H4 (cell line): ENCODE data around the gene BDH1. TPM values are rescaled to one million over a fixed set of nuclear protein-coding genes. Genes with fewer than 3 reads are reported as not detected.
"Not testable (repeated sequence)": the region's sequence is repeated elsewhere in the genome, so short reads cannot be mapped to it uniquely, and the experiment has no call there.

Experiments used
- DNase-seq: peaks from one replicate; pipeline ENCODE4 v3.0.0-alpha.2; 2015; ENCODE audit warnings: low spot score
- total RNA-seq: library from RNA; depleted of rRNA; stranded (reverse); fragments of >200 nt; shearing (Covaris generic); gene quantifications from 2 replicates; pipeline ENCODE4 v1.2.3, GENCODE V29; 2014

The BDH1 gene
- total RNA-seq, 1 experiment from 2014 or later: 4.9 TPM

GRCh38 chr3:197520311-197521276 is 35.2 kb downstream of the BDH1 start:
- DNase-seq: no peak

DNA sequence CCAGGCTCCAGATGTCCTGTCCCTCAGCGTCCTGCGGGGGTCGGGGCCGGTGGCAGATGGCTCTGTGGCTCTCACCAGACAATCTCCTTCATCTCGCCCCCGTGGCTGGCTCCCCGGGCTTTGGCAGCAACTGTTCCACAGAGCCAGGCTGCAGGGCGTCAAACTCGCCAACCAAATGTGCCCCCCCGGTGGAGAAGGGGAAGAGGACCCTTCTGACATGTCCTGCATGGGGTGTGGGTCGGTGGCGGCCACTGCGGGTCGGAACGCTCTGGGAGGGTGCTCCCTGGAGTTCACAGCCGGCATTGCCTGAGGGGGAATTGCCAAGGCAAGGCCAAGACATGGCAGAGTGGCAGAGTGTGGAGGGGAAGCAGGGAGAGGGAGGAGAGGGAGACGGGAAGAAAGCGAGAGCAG is 36.0 kb downstream of the BDH1 start:
- no peak for DNase-seq

GRCh38 chr3:197518881-197519421 is 36.8 kb downstream of the BDH1 start:
- no peak for DNase-seq

- not testable (repeated sequence) for DNase-seq
Measured at GRCh38 chr3:197517922-197518683, 37.7 kb downstream of the BDH1 start.

DNA sequence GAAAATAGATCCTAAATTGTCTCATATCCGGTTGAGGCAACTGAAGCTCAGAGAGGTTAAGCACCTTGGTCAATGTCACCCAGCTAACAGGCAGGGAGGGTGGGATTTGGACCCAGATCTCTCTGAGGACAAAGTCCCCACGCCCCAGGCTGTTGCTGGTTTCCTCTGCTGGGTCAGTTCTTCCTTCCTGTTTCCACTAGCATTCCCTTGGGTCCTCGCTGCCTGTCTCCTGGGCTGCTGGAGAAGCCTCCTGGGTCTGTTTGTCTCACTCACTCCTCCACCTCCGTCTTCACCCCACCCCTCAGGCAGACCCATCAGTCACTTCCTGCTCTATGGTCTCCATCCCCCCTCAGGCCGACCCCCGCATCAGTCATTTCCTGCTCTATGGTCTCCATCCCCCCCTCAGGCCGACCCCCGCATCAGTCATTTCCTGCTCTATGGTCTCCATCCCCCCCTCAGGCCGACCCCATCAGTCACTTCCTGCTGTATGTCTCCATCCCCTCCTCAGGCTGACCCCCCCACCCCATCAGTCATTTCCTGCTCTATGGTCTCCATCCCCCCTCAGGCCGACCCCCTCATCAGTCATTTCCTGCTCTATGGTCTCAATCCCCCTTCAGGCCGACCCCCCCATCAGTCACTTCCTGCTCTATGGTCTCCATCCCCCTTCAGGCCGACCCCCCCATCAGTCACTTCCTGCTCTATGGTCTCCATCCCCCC is 38.7 kb downstream of the BDH1 start:
- DNase-seq: not testable (repeated sequence)

- DNase-seq: peak; percentile 89
Measured at GRCh38 chr3:197516517-197516889, 39.3 kb downstream of the BDH1 start.

DNA sequence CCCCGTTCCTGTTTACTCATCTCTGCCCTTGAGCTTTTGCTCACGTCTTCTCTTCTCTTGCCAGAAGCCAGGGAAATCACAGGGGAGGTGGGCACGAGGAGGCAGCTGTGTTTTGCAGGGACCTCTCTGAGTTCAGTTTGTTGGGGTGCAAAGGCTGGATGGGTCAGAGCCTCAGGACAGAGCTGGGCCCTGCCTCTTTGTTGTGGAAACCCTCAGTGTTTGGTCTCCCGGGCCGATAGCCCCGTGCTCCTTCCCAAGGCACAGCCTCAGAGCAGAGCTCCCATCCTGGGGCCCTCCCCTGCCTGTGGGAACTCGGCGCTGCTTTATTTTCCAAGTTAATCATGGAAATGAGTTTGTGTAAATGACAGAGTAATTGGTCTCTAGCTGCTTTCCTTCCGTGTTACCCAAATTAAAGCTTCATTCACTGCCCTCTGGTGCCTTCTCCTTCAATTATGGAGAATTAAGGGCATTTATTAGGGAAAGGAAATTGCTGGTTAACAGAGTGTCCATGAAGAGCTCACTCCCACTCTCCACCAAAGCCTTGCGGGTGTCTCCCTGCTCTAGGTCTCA is 40.9 kb downstream of the BDH1 start:
- DNase-seq: no peak

DNA sequence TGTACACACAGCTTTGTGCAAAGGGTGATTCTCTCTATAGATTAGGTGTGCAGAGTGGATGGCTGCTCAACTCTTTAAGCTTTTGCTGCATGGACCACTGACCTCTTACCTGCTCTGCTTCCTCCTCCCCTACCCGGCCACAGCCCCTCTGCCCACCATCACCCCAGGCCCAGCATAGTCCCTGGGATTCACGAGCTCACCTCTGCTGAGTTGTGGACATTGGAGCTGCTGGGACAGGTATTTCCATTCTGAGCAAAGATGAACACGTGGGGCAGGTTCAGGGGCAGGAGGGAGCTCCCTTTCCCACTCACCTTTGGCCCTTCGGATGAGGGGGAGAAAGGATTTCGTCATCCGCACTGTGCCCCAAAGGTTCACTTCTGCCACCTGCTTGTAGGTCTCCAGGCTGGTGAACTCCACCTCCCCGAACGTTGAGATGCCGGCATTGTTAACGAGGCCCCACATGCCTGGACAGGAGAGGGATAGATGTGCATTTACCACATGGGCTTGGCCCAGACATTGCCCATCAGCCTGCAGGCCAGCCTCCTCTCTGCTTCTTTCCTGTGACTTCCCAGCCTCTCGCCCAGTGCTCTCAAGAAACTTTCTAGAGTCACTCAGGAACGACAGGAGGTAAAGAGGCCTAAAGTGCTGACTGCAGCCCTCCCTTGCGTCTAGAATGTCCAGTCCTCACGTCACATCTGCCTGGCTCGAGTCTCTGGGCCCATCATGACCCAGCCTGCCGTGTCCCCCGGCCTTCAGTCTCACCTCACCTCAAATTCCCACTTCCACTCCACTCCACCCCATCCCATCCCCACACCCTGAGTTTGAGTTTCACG is 41.6 kb downstream of the BDH1 start:
- no peak for DNase-seq

- DNase-seq: no peak
Measured at GRCh38 chr3:197512691-197513571, 42.8 kb downstream of the BDH1 start.

GRCh38 chr3:197511853-197512635 is 43.7 kb downstream of the BDH1 start:
- DNase-seq: no peak

DNA sequence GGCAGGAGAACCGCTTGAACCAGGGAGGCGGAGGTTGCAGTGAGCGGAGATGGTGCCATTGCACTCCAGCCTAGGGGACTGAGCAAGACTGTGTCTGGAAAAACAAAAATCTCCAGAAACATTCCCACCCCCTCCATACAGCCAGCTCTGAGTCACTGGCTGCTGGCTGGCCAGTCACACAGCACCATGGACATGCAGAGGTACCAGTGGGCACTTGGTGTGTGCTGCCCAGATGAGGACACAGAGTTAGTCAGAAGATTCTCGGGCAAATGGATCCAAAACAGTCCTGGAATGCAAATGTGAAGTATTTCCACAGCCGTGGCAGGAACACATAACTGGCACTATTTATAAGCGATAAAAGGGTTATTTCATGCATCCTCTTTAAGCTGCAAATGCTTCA is 44.6 kb downstream of the BDH1 start:
- DNase-seq: no peak

GRCh38 chr3:197510642-197511018 is 45.1 kb downstream of the BDH1 start:
- DNase-seq: no peak

DNA sequence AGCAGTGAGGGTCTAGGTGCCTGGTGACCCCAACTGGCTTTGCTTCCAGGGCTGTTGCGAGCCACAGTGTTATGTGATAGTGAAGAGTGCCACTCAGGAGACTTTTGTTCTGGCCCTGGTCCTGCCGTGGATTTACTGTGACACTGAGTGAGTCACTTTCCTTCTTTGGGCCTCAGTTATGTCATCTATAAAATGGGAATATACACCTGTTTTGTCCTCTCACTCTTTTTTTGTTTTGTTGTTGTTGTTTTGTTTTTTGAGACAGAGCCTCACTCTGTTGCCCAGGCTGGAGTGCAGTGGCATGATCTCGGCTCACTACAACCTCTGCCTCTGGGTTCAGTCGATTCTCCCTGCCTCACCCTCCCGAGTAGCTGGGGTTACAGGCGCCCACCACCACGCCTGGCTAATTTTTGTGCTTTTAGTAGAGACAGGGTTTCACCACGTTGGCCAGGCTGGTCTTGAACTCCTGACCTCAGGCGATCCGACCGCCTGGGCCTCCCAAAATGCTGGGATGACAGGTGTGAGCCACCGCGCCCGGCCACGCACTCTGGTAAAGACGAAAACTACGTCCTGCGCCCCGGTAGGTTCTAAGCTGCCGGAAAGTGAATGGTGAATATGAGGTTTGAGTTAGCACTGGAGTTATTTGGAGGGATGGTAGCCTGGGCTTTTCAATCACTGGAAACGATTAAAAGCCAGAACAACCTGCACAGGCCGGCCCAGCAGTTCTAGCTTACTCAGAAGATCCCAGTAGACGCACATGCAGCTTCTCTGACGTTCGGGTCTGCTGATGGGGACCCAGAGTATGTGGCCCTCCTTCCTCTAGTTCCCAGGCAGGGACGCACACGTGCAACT is 46.6 kb downstream of the BDH1 start:
- DNase-seq: no peak

DNA sequence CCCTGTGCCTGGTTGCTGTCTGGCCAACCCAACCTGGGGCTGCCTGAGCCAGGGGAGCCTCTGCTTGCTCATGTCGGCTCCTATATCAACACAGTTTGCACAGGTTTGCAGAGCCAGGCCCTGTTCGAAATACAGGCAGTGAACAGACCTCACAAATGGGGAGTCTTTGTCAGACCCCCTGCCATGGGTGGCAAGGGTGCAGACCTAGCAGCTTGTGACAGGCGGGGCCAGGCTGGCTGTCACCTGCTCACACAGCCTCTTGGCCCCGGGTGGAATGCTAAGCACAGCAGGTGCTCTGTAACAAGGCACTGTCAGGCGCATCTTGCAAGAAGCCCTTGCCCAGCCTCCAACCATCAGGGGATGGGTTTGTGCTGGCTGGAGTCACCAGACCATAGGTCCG is 47.3 kb downstream of the BDH1 start:
- DNase-seq: no peak

DNA sequence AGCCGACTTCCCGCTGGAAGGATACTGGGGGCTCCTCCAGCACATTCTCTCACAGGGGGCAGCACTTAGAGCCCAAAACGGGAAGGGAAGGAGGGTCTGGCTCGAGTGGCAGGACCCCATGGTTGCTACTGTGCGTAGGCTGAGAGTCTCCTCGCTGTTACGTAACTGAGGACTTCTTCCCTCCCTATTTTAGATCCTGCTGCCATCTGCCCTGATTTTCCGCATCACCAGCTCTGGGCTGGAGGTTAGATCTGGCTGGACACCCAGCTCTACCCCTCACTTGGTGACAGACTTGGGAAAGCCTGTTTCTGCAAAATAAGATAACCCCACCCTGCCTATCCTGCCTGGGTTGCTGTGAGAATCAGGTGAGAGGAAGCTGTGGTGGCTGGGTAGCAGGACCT is 47.7 kb downstream of the BDH1 start:
- DNase-seq: no peak

DNA sequence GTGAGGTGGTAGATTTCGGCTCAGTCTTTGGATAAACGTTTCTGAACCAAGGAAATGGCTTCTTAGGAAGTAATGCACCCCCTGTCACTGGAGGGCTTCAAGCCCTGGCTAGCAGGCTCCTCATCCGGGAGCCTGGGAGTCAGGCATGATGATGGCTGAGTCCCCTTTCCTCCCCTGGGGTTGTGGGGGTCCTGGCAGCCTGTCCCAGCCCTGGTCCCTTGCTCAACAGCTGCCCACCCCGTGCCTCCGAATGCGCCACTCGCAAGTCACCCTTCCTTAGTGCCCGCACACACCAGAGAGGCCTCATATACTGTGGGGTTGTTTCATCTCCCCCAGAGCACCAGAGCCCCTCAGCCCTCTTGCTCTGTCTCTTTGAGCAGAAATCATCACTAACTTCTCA is 48.2 kb downstream of the BDH1 start:
- DNase-seq: no peak

- DNase-seq: no peak
Measured at GRCh38 chr3:197507081-197507480, 48.7 kb downstream of the BDH1 start.
